ENCODE measurements around the gene TBL1XR1.

GRCh38 chr3:177199206-177199760 lies 2.0 kb upstream of the TBL1XR1 start:
- no peak for TF ChIP-seq CTCF (conservative IDR thresholded peaks at IDR 0.05; ENCODE audit: low read depth, low read length)
- TF ChIP-seq FOS (IDR thresholded peaks at IDR 0.05; ENCODE audit: low read depth, low read length), result no peak
- TF ChIP-seq POLR2A (IDR thresholded peaks at IDR 0.05; ENCODE audit: low read depth, low read length), result no peak
- TF ChIP-seq MXI1 (IDR thresholded peaks at IDR 0.05; ENCODE audit: borderline replicate concordance, low read depth, low read length), result no peak
- no peak for TF ChIP-seq RCOR1 (IDR thresholded peaks at IDR 0.05; ENCODE audit: insufficient replicate concordance, low read length)
- no peak for TF ChIP-seq MAZ (IDR thresholded peaks at IDR 0.05; ENCODE audit: borderline replicate concordance, low read depth, low read length)
- no peak for TF ChIP-seq RAD21 (IDR thresholded peaks at IDR 0.05; ENCODE audit: low read length)
- TF ChIP-seq USF2 (IDR thresholded peaks at IDR 0.05; ENCODE audit: low read depth, low read length), result no peak
- TF ChIP-seq RFX5 (IDR thresholded peaks at IDR 0.05; ENCODE audit: low read depth, low read length), result no peak

All from IMR-90 (cell line).